ENCODE data around the gene OAF.
A peak's percentile ranks its signal among the peaks of the same experiment; 100 is the strongest.

OAF gene

DNA sequence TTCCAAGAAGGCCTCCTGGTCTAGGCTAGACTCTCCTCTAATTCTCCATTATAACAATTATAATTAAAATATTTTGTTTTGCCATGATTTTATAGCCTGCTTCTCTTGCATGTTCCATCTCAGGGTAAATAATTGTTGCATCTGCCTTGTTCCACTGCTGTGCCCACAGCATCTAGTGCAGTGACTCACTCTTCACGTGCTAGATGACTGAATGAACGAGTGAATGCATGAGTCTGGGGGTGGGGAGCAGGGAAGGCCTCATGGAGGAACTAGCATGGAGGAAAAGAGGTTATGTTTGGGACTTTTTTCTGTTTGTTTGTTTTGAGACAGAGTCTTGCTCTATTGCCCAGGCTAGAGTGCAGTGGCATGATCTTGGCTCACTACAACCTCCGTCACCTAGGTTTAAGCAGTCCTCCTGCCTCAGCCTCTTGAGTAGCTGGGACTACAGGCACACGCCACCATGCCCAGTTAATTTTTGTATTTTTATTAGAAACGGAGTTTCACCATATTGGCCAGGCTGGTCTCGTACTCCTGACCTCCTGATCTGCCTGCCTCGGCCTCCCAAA lies 5.2 kb upstream of the OAF start:
- no peak for DNase-seq

DNA sequence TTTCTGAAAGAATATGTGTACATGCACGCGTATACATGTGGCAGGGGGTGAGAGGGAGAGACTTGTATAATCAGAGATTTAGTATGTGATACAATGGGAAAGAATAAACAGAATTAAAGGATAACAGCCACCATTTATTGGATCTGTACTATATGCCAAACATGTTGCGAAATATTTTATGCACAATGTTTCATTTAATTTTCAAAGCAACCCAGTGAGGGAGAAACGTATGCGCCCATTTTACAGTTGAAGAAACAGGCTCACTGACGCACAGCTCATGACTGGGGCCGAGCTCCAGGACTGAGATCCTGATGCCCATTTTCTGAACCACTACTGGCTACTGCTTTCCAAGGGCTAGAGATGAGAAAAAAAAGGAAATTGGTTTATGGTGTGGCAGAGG lies 3.3 kb upstream of the OAF start:
- DNase-seq: no peak

DNA sequence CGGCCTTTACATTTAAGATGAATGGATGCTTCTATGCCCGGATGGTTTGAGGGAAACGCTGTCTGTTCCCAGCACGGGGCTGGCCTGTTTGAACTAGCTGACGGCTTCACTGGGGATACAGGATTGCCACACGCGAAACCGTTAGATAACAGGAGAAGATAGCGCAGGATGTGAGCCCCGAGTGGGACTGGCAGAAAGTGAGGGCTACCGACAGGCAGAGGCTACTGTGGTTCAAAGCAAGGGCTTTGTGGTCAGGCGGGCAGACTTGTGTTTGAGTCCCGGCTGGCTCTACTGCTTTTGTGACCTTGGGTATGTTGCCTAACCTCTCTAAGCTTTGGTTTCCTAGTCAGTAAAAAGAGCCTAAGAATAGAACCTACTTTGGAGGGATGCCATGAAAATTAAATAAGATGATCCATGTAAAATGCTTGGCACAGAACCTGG lies 2.8 kb upstream of the OAF start:
- no peak for DNase-seq

GRCh38 chr11:120208777-120209176 lies 2.1 kb upstream of the OAF start:
- no peak for DNase-seq

DNA sequence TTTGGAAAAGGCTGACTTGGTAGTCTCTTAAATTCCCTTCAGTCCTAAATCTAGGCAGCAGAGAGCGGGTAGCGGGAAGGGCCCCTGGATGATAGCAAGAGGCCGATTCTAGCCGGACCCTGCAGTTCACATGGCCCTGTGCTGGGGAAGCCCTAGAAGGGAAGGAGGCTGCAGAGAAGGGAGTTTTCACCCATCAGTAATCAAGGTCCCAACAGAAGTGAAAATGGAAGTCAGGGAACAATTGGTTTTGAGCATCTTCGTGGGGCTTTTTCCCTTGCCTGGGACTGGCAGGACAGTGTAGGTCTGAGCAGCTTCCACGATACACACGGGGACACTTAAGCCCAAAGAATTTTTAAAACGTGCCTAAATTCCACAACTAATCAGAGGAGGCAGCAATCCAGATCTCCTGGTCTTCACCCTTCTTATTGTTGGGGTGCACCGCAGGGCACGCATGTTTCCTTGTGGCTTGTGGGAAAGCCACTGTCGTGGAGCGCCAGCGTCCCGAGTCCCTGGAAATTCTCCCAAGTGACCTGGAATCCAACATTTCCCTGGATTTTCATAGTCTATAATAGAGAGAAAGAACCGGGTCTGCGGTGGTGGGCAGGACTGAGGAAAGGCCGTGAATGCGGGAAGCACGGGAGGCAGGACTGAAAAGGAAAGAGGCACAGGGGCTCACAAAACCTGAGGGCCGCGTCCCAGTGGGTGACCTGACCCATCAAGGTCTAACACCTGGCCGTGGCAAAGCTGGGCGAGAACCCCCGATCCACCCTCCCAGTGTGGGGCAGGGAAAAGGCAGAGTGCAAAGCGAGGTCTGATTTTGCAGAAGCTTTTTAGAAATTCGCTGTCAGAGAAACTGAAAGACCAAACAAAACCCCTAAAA lies 846 bp upstream of the OAF start:
- no peak for DNase-seq

DNA sequence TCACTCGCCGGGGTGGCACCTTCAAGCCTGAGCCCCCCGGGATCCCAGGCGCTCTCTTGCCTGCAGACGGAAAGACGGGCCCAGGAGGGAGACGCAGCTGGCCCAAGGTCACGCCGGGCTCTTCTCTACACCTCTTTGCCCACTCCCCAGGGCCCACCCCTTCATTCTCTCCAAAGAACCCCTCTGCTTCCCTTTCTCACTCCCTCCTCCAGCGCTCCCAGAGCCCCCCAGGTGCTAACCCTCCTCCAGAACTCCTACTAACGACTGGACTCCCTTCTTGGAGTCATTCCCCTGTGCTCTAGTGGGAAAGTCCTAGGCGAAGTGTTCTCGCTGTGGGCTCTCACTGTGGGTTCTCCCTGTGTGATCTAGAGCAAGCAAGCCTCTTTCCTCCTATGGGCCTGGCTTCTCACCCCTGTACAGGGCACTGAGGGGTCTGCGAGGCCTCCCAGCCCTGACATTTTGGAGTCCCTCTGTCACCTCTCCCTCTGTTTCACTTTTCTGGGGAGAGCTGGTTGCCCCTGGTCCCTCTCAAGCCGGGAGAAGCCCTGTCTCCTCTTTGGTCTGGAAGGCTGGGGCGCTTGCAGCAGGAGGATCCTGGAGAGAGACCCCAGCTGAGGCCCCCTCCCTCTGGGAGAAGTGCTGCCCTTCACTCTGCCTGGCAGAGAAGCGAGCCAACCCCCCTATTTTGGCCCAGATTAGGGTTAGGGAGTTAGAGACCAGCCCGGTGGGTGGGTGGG lies 858 bp downstream of the OAF start:
- DNase-seq: peak; percentile 4

- DNase-seq: no peak
These were observed 1.5 kb downstream of the OAF start for GRCh38 chr11:120212259-120212878.

- DNase-seq: no peak
These were observed 2.1 kb downstream of the OAF start for GRCh38 chr11:120212926-120213325.

DNA sequence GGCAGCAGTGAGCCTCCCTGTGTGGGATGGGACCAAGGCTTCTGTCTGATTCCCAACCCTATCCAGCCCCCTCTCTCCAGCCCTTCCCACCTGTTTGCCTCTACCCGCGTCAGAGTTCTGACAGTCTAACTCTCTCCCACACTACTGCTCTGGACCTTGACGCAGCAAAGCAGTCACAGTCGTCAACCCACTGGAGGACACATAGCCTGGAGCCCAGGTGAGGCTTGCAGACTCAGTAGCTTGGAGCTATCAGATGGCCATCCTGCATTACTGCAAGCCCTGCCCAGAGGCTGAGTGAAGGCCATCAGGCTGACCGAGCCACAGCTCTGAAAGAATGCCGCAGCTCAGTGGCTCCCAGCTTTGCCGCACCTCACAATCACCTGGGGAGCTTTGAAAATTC lies 3.7 kb downstream of the OAF start:
- no peak for DNase-seq

- DNase-seq: no peak
These were observed 4.8 kb downstream of the OAF start for GRCh38 chr11:120215634-120216033.

GRCh38 chr11:120216426-120217102 lies 5.7 kb downstream of the OAF start:
- no peak for DNase-seq

GRCh38 chr11:120217526-120217925 lies 6.7 kb downstream of the OAF start:
- no peak for DNase-seq

- no peak for DNase-seq
These were observed 7.3 kb downstream of the OAF start for GRCh38 chr11:120217941-120218694.

GRCh38 chr11:120218695-120219033 lies 7.8 kb downstream of the OAF start:
- no peak for DNase-seq

DNA sequence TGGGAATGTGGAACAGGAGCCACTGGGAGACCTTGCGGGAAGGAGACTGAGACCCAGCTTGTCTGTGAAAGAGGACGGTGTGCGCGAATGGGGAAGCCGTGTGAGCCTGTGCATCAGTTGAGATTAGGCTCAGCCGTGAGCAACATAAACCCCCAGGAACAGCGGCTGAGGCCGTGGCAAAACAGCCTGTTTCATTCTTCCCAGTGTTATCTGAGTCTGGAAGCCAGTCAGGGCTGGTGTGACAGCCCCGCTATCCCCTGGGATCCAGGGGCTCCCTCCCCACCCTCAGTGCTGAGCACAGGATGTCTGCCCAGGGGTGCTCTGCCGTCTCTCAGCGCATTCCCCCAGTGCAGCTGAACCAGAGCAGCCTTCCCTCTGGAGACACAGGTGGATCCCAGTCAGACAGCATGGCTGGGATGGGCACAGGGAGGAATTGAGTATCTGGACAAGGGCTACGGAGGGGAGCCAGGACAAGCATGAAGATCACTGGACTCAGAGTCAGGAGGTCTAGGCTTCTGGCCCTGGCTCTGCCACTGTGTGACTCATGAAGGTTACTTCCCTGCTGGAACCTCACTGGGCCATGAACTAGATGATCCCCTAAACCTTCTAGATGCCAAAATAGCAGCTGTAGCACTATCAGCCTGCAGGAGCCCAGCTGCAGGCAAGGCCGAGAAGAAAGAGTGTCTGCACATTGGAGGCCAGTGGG lies 8.6 kb downstream of the OAF start:
- DNase-seq: no peak

DNA sequence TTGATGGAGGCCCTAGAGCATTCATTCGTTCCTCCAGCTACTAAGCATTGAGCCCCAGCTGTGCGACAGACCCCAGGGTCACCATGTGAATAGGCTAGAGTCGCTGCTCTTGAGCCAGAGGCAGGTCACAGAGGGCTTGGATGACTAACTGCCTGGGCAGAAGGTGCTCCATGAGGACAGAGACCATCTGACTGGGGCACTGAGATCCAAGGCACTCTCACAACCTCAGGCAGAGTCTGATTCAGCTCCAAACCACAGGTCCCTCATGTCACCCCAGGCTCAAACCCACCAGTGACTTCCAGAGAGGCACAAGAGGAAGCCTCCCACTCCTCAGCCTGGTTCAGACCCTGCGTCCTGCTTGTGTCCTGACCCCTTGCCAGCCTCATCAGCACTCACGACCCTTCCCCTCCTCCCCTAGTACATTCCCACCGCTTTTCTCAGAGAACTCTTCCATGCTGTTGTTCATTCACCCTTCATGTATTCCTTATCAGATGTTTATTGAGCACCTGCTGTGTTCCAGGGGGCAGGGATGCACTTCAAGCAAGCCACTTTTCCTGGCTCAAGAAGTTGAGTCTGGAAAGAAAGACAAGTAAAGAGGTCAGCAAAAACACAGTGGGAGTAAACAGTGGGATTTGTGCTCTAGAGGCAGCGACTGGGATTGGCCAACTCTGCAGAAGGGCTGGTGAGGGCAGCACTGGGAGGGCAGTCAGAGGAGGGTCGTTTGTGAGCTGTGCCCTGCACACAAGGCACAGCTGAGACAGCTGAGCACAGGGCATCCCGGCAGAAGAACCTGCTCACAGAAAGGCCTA lies 9.3 kb downstream of the OAF start:
- DNase-seq: no peak

GRCh38 chr11:120220747-120221037 lies 9.9 kb downstream of the OAF start:
- DNase-seq: no peak

DNA sequence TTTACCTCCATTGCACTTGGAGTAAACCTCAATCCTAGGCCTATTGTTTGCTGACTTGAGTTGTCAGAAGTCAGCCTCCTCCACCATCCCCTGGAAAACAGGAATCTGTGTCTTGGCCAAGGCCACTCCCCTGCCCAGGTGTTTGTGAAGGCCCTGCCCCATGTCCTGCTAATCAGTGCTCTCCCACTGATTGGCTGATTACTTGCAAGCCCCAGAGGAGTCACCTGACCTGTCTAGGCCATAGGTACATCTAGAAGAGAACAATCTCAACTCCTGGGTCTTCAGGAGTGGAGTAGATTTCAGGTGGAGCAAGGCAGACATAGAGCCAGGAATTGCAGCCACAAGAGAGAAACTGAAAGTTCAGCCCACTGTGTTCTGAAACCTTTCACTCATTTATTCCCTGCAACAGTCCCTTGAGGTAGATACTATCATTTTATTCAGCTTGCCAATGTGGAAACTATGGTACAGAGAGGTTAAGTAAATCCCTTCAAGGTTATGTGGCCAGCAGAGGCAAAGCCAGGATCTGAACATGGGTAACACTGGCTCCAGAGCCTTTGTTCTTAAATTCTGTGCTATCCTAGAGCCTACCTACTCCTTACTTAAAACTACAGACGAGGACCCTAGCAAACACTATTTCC lies 10.4 kb downstream of the OAF start:
- DNase-seq: no peak

- no peak for DNase-seq
These were observed 12.1 kb downstream of the OAF start for GRCh38 chr11:120222916-120223315.

GRCh38 chr11:120223793-120224192 lies 13.0 kb downstream of the OAF start:
- DNase-seq: no peak
